Endodermal cell (in vitro differentiated cells): ENCODE results near the gene PEX13. TPM values are rescaled to one million over a fixed set of nuclear protein-coding genes. Genes with fewer than 3 reads are reported as not detected.

Experiments
- DNase-seq: peaks from one replicate; pipeline ENCODE4 v3.0.0-alpha.2; 2017
- H3K27ac ChIP-seq: 2 replicates; pipeline ENCODE4 v1.5.1; 2013; ENCODE audit warnings: mild to moderate bottlenecking, low read depth, low read length, moderate library complexity
- H3K27me3 ChIP-seq: 2 replicates; pipeline ENCODE4 v1.6.1; 2013; ENCODE audit warnings: mild to moderate bottlenecking, low read length, moderate library complexity; ENCODE audit not compliant: insufficient read depth, control insufficient read depth, poor library complexity, severe bottlenecking
- H3K36me3 ChIP-seq: 2 replicates; pipeline ENCODE4 v1.7.0; 2013; ENCODE audit warnings: mild to moderate bottlenecking, low read length, moderate library complexity; ENCODE audit not compliant: control insufficient read depth, insufficient read depth
- H3K4me1 ChIP-seq: one replicate; pipeline ENCODE4 v1.7.0; 2013; ENCODE audit warnings: low read length; ENCODE audit not compliant: control insufficient read depth, insufficient read depth
- H3K4me3 ChIP-seq: 2 replicates; pipeline ENCODE4 v1.5.1; 2013; ENCODE audit warnings: mild to moderate bottlenecking, low read length, moderate library complexity
- H3K9ac ChIP-seq: 2 replicates; pipeline ENCODE4 v1.6.1; 2013; ENCODE audit warnings: mild to moderate bottlenecking, low read length, moderate library complexity; ENCODE audit not compliant: poor library complexity, severe bottlenecking; ENCODE audit errors: extremely low read depth
- H3K9me3 ChIP-seq: 2 replicates; pipeline ENCODE4 v1.6.1; 2013; ENCODE audit warnings: mild to moderate bottlenecking, low read length, moderate library complexity; ENCODE audit not compliant: control insufficient read depth
- H3K27ac Mint-ChIP-seq: 2 replicates; pipeline ENCODE4 v1.8.0; 2020; ENCODE audit warnings: mixed read lengths
- H3K27me3 Mint-ChIP-seq: 2 replicates; pipeline ENCODE4 v1.8.0; 2021; ENCODE audit warnings: mild to moderate bottlenecking, mixed read lengths; ENCODE audit not compliant: insufficient read depth
- H3K36me3 Mint-ChIP-seq: 2 replicates; pipeline ENCODE4 v1.8.0; 2020; ENCODE audit warnings: low read depth, mixed read lengths
- H3K4me1 Mint-ChIP-seq: 2 replicates; pipeline ENCODE4 v1.8.0; 2020; ENCODE audit warnings: mixed read lengths
- H3K4me3 Mint-ChIP-seq: 2 replicates; pipeline ENCODE4 v1.8.0; 2020; ENCODE audit warnings: mild to moderate bottlenecking, moderate library complexity, mixed read lengths
- H3K9me3 Mint-ChIP-seq: 2 replicates; pipeline ENCODE4 v1.8.0; 2020; ENCODE audit warnings: mild to moderate bottlenecking, mixed read lengths
- WGBS, 2 experiments: methylation state at CpG; one replicate each; pipeline versions ENCODE4 v1.1.5 to v1.1.7; 2013; ENCODE audit warnings: missing lambda C conversion rate in 2 of 2, mixed read lengths in 1 of 2; ENCODE audit not compliant: insufficient coverage in 1 of 2, insufficient read length in 1 of 2; 5-methylcytosine and 5-hydroxymethylcytosine counted together
- total RNA-seq, 2 donors: library from RNA; stranded (reverse); fragmentation: NEBNext Ultra II Directional in 1 of 2; extraction: Animal tissue kit (Norgen Biotek cat#: 25700) in 1 of 2; gene quantifications; 2 replicates in 1 of 2; 3 replicates in 1 of 2; pipeline ENCODE4 v1.2.1, GENCODE V29; 2021
- TF ChIP-seq, protein P1 (sequence below): fragments of 200-600 bp; sonication (generic); conservative IDR thresholded peaks from 2 replicates; pipeline ENCODE4 v1.5.0; 2021; ENCODE audit warnings: antibody characterized with exemption, mild to moderate bottlenecking

The PEX13 gene
- total RNA-seq, 2 donors from 2014 or later, result 24.3 to 25.9 TPM

DNA sequence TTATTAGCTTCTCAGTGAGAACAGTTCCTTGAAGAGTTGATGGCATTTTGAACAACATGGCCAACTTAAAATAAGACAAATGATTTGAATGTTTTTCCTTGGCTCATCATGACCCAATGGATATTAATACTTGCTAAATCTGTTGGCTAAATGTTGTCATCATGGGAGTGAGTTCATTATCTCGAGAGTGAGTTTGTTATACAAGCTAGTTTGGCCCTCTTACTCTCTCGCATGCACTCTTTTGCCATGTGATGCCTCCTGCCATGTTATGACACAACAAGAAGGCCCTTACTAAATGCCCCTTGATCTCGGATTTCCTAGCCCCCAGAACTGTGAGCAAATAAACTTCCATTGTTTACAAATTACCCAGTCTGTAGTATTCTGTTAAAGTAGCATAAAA lies 25.3 kb downstream of the PEX13 start:
- Histone ChIP-seq H3K9ac (no peak overlapping the region), H3K4me3 (no peak overlapping the region), H3K27me3 (no peaks in the 10 kb centered on the region), H3K27ac (no peak overlapping the region), H3K4me1 (peaks cover 2% of the 10 kb centered on the region), H3K36me3 (peaks cover 44% of the 10 kb centered on the region), H3K9me3 (no peaks in the 10 kb centered on the region)
- H3K9me3 Mint-ChIP-seq, result peaks cover 20% of the 10 kb centered on the region
- no peak for DNase-seq
- H3K4me1 Mint-ChIP-seq, result peaks cover 6% of the 10 kb centered on the region
- H3K36me3 Mint-ChIP-seq, result peaks cover 17% of the 10 kb centered on the region
- H3K27me3 Mint-ChIP-seq, result no peaks in the 10 kb centered on the region
- H3K4me3 Mint-ChIP-seq, result no peak overlapping the region
- 88 to 100% methylated on average over 1 to 3 of the region's 3 CpGs for WGBS, 2 experiments
- H3K27ac Mint-ChIP-seq, result no peak overlapping the region
- TF ChIP-seq, protein P1, sequence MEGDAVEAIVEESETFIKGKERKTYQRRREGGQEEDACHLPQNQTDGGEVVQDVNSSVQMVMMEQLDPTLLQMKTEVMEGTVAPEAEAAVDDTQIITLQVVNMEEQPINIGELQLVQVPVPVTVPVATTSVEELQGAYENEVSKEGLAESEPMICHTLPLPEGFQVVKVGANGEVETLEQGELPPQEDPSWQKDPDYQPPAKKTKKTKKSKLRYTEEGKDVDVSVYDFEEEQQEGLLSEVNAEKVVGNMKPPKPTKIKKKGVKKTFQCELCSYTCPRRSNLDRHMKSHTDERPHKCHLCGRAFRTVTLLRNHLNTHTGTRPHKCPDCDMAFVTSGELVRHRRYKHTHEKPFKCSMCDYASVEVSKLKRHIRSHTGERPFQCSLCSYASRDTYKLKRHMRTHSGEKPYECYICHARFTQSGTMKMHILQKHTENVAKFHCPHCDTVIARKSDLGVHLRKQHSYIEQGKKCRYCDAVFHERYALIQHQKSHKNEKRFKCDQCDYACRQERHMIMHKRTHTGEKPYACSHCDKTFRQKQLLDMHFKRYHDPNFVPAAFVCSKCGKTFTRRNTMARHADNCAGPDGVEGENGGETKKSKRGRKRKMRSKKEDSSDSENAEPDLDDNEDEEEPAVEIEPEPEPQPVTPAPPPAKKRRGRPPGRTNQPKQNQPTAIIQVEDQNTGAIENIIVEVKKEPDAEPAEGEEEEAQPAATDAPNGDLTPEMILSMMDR, result no peak

DNA sequence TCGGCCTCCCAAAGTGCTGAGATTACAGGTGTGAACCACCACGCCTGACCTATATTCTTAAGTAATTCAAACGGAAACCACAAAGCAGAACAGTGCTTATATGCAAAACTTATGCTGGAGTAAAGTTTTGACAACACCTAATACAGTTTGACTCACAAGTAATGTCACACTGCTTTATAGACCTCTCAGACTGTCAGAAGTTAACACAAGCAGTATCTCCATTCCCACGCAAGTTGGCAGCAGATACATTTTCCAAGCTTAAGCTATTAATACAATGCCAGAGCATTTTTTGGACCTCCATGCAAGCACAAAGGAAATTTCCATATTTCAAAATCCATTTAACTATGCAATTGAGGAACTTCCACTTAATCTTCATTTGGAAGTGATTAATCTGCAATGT lies 27.1 kb downstream of the PEX13 start:
- Mint-ChIP-seq H3K9me3 (peaks cover 3% of the 10 kb centered on the region), H3K4me1 (peaks cover 6% of the 10 kb centered on the region), H3K27ac (no peak overlapping the region), H3K4me3 (no peak overlapping the region), H3K36me3 (peaks cover 28% of the 10 kb centered on the region), H3K27me3 (no peaks in the 10 kb centered on the region)
- WGBS, 2 experiments, result 93 to 97% methylated on average over 4 of the region's 4 CpGs
- no peaks in the 10 kb centered on the region for H3K9me3 ChIP-seq
- H3K27ac ChIP-seq, result no peak overlapping the region
- TF ChIP-seq, protein P1, result no peak
- H3K9ac ChIP-seq, result no peak overlapping the region
- H3K4me1 ChIP-seq, result peaks cover 2% of the 10 kb centered on the region
- peaks cover 61% of the 10 kb centered on the region for H3K36me3 ChIP-seq
- DNase-seq, result no peak
- H3K27me3 ChIP-seq, result no peaks in the 10 kb centered on the region
- no peak overlapping the region for H3K4me3 ChIP-seq

DNA sequence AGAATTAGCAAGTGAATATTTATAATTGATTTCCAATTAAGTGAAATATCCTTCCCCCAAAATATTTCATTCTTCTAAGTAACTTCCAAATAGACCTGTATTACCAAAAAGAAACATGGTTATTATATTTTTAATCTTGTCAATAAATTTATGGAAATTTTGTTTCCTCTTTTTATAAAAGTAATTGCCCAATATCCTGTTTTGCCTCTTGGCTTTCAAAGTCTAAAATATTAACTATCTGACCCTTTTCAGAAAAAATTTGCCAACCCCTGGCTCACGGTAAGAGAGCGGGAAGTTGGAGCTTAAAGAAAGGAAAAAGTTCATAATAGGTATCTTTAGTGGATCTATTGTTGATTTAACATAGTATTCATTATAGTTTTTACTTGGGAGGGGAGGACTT lies 27.7 kb downstream of the PEX13 start:
- Histone ChIP-seq H3K4me1 (peaks cover 2% of the 10 kb centered on the region), H3K4me3 (no peak overlapping the region), H3K36me3 (peaks cover 66% of the 10 kb centered on the region), H3K27ac (no peak overlapping the region), H3K9ac (no peak overlapping the region), H3K27me3 (no peaks in the 10 kb centered on the region), H3K9me3 (no peaks in the 10 kb centered on the region)
- Mint-ChIP-seq H3K36me3 (peaks cover 32% of the 10 kb centered on the region), H3K27me3 (no peaks in the 10 kb centered on the region), H3K4me1 (peaks cover 6% of the 10 kb centered on the region), H3K27ac (no peak overlapping the region), H3K9me3 (no peaks in the 10 kb centered on the region), H3K4me3 (no peak overlapping the region)
- DNase-seq, result no peak
- 80 to 94% methylated on average over 1 to 2 of the region's 2 CpGs for WGBS, 2 experiments
- TF ChIP-seq, protein P1, result no peak
